Epithelial cell of prostate (primary cell): ENCODE measurements around the gene MARCKS.
"Not testable (repeated sequence)": the region's sequence is repeated elsewhere in the genome, so short reads cannot be mapped to it uniquely, and the experiment has no call there.

Source experiments
- DNase-seq: peaks from one replicate; pipeline ENCODE4 v3.0.0-alpha.2; 2011; ENCODE audit warnings: low read depth, low spot score
- H3K27ac ChIP-seq: fragments of 450-650 bp; 2 replicates; pipeline ENCODE4 v1.5.1; 2017; ENCODE audit warnings: mild to moderate bottlenecking

The MARCKS gene

DNA sequence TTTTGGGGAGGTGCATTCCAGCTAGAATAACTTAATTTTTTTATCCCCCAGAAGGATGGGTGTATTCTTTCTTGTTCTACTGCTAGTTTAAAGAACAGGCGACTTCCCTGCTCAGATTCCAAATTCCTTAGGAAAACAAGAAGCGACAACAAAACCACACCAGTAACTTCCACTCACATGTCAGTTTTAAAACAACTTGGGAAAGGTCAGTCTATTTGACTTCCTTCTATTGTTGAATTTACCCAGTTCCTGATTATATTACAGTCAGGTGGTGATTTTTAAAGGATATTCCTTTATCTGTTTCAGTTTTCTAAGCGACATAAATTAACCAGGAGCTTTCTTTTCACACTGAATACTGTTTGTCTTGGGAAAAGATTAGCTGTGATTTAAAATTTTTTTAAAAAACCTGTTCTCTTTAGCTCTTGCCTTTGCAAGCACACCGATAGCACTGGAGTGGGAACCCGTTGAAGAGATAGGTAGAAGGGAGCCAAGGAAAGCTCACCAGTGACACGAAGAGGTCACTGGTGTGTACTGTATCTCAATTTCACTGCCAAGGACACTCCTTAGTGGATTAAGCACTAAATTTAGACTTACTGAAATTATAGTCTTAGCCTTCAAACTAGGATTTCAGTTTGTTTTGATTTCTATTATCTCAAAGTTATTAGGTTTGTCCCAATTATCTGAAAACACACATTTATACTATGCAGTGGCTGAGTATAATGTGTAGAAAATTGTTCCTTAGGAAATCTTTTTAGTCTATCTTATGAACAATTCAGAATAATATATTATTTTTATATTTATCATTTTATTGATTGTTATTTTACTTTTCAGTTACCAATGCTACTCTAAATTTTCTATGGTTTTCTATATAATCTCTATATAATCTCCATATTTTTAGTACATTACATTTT, 22.3 kb downstream of the MARCKS start:
- DNase-seq, result no peak
- H3K27ac ChIP-seq, result no peak overlapping the region

DNA sequence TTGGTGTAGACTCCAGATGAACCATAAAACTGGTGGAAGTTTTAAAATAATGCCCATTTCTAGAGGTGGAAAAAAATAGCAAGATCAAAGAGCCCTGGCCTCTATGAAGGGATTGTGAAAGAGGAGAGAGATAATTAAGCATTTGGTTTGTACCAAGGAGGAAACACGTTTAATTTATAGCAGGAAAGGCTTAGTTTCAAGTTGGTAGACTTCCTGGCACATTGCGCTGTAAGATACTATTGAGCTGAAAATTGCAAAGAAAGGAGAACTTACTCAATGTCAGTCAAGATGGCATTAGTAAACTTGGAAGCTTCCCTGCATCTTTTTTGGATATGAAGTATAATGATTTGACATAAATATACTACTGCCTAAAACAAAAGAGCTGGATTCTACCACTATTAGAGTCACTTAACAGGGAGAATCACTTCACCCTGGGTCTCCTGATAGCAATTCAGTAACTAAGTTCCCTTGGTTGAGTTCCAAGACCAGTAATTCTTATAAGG, 24.4 kb downstream of the MARCKS start:
- DNase-seq, result no peak
- no peak overlapping the region for H3K27ac ChIP-seq

DNA sequence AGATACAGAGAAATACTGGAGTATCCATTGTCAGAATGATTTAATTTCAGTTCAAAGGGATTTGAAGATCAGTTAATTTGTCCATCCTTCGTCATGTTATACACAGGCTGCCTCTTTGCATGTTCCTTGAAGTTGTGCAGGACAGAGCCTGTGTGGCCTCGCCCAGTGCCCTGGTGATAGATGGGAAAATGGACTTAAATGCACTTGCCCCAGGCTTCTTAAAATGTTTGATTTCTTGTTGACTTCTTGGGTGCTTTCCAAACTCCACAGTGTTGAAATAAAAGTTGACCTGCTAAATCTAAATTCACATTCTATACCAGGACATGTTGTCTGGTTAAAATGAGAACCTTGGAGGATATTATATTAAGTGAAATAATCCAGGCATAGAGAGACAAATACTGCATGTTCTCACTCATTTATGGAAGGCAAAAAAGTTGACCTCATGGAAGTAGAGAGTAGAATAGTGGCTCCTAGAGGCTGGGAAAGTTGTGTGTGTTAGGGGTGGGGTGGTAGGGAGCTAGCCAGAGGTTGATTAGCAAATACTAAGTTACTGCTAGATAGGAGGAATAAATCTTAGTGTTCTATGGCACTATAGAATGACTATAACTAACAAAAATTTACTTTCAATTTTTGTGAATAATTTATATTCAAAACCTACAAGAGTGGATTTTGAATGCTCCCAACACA, 25.3 kb downstream of the MARCKS start:
- H3K27ac ChIP-seq, result no peak overlapping the region
- DNase-seq, result no peak

DNA sequence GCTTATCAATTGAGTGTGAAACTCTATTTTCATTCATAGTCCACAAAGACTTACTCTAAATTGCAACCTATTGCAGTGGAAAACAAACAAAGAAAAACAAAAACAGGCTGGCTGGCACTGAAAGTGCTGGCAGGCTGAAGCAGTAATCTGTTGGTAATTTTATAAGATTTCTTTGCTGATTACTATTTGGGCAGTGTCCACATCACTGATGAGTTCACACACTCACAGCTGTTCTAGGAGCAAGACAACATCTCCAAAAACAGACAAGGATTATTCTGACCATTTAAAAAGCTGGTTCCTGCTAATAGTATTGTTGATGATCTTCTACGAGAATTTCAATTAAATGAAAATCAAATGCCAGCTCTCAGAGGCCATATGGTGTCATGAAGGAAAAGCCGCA, 26.9 kb downstream of the MARCKS start:
- no peak overlapping the region for H3K27ac ChIP-seq
- no peak for DNase-seq

DNA sequence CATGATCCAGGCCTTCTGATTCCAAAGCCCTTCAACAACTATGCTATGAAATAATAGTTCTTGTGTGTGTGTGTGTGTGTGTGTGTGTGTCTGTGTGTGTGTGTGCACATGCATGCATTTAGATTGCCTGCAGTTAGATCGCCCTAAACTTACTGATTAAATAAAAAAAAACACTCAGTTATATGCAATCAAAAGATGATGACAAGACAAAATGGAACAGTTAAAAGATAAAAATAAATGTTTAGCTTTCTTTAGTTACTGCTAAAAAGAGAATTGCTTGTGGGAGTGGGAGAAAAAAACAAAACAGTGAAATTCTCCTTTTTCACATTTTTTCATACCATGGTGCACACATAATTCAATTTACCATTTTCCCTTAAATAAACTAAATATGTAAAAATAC, 29.4 kb downstream of the MARCKS start:
- DNase-seq, result no peak

DNA sequence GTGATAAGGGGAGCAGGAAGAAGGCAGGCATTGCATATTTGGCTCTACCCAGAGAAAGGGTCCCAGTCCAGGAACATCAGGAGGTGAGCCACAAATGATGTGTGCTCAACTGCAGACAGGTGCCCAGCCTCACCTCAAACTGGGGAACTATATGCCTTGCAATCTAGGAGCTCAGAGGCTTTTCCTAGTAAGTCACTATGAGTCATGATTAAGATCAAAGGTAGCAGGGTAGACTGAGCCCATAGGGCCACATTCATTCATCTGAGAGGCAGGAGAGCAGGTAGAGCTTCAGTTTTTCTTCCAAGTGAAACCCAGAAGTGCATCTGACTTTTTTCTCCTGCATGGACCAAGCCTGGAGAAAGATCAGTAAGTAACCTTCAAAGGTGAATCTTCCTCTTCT, 31.3 kb downstream of the MARCKS start:
- no peak overlapping the region for H3K27ac ChIP-seq
- DNase-seq, result no peak

More for the DNA sequence above, 29.4 kb downstream of the MARCKS start:
- no peak overlapping the region for H3K27ac ChIP-seq

DNA sequence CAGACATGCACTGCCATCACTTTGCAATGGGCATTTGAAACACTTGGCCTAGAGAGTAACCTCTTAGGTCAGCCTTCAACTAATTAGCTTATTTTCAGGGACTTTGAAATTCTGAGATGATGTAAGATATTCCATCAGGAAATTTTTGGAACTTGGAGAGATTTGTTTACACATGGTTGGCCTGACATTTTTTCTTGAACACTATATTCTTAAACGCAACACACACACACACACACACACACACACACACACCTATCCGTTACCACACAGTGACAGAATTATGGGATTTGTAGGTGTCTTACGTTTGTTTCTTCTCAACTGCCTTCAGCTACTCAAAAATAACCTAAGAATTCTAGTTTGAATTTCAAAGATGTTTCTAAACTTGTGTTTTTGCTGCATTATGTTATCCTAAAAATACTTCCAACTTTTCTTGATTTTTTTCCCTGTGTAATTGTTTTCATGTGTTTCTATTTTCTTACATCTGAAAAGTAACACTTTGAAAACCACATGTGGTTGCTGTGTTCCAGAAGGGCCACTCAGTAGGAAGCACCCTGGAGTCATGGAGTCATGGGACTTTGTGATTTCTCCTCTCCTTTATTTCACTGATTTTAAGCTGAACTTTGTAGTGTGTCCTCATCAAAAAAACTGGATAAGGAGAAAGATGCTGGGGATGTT, 31.9 kb downstream of the MARCKS start:
- H3K27ac ChIP-seq, result no peak overlapping the region
- DNase-seq, result no peak

DNA sequence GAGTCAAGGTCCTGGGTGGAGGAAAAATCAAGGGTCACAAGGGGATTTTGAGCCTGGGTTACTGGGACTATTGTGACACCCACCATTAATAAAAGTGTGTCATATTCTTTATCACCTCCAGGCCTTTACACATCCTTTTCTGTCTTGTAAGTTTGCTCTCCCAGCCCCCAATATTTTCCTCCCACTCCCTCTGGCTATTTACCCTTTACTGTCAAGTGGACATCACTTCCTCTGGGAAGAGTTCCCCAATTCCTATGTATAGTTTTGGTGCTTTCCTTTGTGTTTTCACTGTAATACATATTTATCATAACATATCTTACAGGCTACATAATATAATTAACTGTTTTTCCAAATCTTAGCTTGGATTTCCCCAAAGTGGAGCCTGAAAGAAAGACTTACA, 36.3 kb downstream of the MARCKS start:
- no peak for DNase-seq
- no peak overlapping the region for H3K27ac ChIP-seq

DNA sequence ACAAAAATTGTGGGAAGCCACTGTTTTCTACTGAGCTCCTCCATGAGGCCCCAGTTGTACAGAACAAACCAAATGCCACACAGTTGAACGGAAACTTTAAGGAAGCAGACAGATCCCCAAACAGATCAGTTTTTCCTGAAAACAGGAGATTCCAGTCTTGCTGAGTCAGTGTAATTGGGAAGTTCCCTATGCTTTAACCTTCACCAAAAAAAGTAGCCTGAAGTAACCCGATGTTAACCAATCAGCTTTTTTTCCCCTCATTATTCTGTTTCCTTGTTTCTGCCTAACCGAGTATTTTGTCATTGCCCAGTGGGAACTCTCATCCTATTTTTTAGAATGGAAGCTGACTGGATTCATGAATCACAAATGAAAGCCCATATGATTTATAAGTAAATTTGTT, 36.7 kb downstream of the MARCKS start:
- DNase-seq, result no peak
- H3K27ac ChIP-seq, result no peak overlapping the region

DNA sequence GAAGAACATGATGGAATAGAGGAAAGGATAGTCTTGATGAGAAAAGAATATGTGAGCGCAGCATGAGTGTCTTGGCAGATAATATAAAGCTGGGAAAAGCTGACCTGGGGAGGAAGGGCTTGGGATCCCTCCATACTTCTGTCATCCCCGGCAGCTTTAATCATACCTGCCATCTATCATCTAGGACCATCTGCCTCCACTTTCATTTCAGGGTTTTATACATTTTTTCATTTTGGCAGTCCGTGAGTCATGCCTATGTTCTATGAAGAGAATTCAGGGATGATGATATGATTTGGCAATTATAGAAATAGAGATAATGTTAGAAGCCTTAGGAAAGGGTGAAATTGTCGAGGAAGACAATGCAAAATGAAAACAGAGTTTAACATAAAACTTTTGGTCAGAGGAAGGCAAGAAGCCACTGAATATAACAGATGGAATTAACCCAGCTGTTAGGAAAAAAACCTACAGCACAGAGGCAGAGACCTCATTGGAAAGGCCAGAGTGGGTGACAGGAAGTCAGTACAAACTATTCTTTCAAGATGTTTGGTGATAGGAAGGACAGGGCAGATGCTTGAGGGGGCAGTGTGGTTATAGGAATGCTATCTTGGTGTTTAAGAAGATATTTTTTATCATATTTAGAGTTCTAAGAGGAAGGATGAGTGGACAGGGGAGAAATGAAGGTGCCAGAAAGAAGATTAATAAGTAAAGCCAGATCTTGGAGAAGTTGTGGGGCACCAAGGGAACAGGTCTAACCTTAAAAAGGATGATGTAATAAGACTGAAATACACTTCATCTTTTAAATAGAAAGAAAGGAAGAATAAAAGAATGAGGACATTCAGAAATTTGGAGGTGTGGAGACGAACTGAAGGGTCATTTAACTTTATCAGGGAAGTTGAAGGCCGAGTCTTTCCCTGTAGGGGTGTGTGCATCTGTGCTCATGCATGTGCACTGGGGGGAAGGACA, 37.8 kb downstream of the MARCKS start:
- no peak for DNase-seq
- no peak overlapping the region for H3K27ac ChIP-seq

DNA sequence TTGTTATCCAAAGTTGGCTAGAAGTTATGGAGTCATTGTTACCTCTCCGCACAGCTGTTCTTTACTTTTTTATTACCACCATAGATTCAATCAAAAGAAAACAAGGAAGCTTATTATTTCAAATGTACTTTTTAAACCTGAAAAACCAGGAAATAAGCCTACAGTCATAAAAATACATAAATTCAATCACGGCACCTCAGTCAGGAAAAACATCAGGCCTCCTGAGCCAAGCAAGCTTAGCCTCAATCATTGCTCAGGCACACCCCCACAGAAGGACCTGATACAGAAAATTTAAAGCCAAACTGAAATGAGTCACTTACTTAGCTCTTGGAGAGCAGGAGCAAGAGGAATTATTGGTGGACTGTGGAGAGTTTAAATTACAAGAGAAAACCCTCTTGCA, 44.3 kb downstream of the MARCKS start:
- no peak overlapping the region for H3K27ac ChIP-seq
- no peak for DNase-seq

DNA sequence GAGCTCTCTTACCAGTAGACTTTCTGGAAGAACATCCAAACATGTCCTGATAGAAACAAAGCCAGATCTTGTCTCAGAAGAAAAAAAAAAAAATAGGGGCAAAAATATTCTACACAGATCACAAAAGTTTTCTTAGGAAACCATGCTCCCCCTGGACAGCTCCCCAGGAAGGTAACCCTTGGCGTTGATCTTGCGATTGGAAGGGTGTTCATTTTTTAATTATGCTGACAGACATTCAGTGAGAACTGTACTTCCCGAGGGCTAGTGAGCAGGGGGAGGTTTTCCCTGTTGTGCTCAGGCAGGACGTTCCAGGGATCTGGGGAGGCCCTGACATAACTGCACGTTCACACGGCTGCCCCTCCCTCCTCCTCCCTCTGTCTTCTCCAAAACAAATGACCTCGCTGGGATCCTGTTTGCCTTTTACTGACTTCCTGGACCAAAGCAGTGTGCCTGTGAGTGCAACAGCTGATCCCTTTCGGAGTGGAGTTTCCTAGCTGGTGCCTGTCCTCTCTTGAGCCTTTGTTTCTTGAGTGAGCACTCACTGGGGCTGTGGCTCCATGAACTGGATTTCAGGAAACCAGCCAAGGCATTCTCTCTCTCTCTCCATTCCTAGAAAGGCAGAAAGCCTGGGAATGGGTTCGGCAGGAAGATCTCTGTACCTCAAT, 46.7 kb downstream of the MARCKS start:
- no peak overlapping the region for H3K27ac ChIP-seq
- DNase-seq, result no peak

DNA sequence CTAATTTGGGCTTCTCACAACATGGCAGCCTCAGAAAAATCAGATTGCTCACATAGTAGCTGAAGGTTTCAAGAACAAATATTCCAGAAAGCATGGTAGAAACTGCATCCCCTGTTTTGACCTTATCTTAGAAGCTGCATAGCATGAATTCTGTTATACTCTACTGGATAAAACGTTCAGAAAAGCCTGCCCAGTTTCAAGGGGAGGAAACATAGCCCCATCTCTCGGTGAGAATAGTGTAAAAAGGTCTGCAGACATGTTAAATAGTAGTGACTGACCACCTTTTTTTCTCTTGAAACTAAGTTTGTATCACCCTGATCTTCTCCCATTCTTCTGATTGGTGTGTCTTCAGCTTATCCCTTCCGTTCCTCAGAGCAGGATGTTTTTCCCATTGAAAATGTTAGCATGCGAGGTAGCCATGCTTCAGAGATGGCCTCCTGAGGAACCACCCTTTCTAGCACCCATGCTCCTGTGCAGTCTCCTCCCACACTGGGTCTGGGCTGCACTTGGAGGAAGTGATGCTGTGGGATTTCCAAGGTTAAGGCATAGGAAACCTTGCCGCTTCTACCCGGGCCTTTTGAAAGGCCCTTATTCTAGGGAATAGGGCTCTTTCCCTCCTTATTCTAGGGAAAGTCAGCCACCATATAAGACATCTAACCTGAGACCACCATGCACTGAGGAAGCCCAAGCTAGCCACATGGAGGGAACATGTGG, 50.1 kb downstream of the MARCKS start:
- no peak for DNase-seq
- no peak overlapping the region for H3K27ac ChIP-seq

DNA sequence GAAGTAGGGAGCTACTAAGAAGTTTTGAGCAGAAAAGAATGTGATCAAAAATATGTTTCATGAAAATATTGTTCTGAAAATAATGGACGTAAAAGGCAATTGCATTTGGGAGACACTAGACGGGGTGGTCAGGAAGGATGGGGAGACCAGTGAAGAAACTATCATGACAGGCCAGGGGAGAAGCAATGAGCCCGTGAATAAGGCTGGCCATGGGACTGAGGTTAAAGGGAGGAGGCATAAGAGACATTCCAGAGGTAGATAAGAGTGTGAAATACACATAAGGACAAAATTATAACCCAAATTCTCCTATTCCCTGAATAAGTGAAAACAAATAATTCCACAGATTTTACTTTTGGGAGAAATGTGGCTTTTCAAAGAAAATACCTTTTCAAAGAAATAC, 51.7 kb downstream of the MARCKS start:
- no peak for DNase-seq
- no peak overlapping the region for H3K27ac ChIP-seq

DNA sequence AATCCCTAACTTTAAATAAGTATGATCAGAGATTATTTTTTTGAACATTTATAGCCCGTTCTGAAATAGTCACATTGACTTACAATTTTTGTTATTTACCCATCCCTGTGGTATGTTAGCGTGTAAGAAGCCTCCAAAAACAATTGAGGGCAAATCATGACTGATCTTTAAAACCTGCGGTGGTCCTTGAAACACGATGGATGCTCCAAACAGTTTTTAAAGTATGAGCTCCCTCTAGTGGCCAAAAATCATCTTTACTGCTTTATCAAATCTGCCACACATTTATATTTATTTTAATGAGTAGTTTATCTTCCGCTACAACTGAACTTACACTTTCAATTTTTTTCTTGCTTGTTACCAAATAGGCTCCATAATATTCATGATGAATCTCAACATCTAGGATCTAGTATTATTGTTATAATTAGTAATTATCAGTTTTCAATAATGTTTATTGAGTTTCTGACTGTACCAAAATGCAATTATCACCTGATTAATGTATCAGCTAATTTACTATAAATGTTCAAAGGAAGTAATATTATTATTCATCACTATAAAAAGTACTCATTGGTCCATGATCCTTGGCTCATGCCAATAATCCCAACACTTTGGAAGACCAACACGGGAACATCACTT, 52.2 kb downstream of the MARCKS start:
- H3K27ac ChIP-seq, result no peak overlapping the region
- no peak for DNase-seq

DNA sequence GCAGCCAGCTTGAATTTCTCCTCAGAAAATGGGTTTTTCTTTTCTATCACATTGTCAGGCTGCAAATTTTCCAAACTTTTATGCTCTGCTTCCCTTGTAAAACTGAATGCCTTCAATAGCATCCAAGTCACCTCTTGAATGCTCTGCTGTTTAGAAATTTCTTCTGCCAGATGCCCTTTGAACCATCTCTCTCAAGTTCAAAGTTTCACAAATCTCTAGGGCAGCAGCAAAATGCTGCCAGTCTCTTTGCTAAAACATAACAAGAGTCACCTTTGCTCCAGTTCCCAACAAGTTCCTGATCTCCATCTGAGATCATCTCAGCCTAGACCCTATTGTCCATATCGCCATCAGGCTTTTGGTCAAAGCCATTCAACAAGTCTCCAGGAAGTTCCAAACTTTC, 53.1 kb downstream of the MARCKS start:
- DNase-seq, H3K27ac ChIP-seq: not testable (repeated sequence)
